Nephron progenitor cell (in vitro differentiated cells): ENCODE data around the gene CAMKK2.
A peak's percentile ranks its signal among the peaks of the same experiment; 100 is the strongest.
"Not testable (repeated sequence)": the region's sequence is repeated elsewhere in the genome, so short reads cannot be mapped to it uniquely, and the experiment has no call there.

Experiments
- DNase-seq: peaks from one replicate; pipeline ENCODE4 v3.0.0; 2021
- H3K27ac Mint-ChIP-seq: 2 replicates; pipeline ENCODE4 v1.8.0; 2021; ENCODE audit warnings: mild to moderate bottlenecking, moderate library complexity, mixed read lengths
- H3K27me3 Mint-ChIP-seq: 2 replicates; pipeline ENCODE4 v1.8.0; 2021; ENCODE audit warnings: mild to moderate bottlenecking, low read depth, mixed read lengths; ENCODE audit not compliant: poor library complexity
- H3K36me3 Mint-ChIP-seq: 2 replicates; pipeline ENCODE4 v1.8.0; 2021; ENCODE audit warnings: low read depth, mixed read lengths
- H3K4me1 Mint-ChIP-seq: 2 replicates; pipeline ENCODE4 v1.8.0; 2021; ENCODE audit warnings: mixed read lengths
- H3K4me3 Mint-ChIP-seq: 2 replicates; pipeline ENCODE4 v1.8.0; 2021; ENCODE audit warnings: mild to moderate bottlenecking, moderate library complexity, mixed read lengths
- H3K9me3 Mint-ChIP-seq: 2 replicates; pipeline ENCODE4 v1.8.0; 2021; ENCODE audit warnings: mild to moderate bottlenecking, moderate library complexity, mixed read lengths
- TF ChIP-seq, protein P1 (sequence below): fragments of 200-600 bp; sonication (generic); IDR thresholded peaks from 2 replicates; pipeline ENCODE4 v1.5.0; 2021; ENCODE audit warnings: antibody characterized with exemption

The CAMKK2 gene

DNA sequence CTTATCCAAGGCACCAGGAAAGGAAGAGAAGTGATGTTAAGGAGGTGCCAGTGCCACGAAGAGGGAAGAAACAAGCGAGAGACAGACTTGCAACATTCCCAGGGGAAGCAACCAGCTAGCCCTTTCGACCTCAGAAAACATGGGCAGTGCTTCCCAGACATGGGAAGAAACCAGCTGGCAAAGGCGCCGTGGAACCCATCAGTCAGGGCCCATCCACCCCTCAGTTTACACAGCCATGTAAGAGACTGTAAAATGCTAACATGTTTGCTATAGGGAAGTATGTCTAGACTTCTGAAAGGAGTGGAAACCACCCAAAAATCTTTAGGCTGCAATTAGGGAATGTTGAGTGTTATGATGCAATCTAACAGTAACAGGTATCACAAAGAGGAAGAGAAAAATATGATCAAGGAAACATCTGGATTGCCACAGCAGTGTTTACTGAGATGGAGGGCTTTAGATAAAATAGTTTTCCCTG lies 29.4 kb upstream of the CAMKK2 start:
- DNase-seq: no peak
- TF ChIP-seq, protein P1, sequence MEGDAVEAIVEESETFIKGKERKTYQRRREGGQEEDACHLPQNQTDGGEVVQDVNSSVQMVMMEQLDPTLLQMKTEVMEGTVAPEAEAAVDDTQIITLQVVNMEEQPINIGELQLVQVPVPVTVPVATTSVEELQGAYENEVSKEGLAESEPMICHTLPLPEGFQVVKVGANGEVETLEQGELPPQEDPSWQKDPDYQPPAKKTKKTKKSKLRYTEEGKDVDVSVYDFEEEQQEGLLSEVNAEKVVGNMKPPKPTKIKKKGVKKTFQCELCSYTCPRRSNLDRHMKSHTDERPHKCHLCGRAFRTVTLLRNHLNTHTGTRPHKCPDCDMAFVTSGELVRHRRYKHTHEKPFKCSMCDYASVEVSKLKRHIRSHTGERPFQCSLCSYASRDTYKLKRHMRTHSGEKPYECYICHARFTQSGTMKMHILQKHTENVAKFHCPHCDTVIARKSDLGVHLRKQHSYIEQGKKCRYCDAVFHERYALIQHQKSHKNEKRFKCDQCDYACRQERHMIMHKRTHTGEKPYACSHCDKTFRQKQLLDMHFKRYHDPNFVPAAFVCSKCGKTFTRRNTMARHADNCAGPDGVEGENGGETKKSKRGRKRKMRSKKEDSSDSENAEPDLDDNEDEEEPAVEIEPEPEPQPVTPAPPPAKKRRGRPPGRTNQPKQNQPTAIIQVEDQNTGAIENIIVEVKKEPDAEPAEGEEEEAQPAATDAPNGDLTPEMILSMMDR: no peak
- Mint-ChIP-seq H3K27me3 (no peaks in the 10 kb centered on the region), H3K4me3 (no peak overlapping the region), H3K27ac (peak overlapping the region; percentile 24), H3K4me1 (no peaks in the 10 kb centered on the region), H3K36me3 (peaks cover 59% of the 10 kb centered on the region), H3K9me3 (no peaks in the 10 kb centered on the region)

DNA sequence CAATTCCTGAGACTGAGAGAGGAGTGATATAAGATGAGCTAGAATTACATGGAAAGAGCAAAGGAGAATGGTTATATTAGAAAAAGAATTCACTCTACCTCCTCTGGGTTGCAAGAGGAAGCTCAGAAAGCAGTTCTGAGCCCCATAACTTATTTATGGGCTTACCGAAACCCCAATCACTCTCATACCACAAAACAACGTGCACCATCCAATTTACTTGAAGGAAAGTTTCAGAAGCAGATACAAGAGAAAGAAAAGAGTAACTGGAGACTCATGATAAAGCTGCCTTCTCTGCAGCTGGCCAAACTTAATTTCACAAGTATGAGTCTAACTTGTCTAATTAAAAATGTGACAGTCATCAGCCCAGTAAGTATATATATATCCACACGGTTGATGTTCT lies 27.4 kb upstream of the CAMKK2 start:
- no peaks in the 10 kb centered on the region for H3K4me1 Mint-ChIP-seq
- TF ChIP-seq, protein P1: no peak
- H3K27me3 Mint-ChIP-seq: no peaks in the 10 kb centered on the region
- H3K9me3 Mint-ChIP-seq: no peaks in the 10 kb centered on the region
- no peak for DNase-seq
- H3K4me3 Mint-ChIP-seq: no peak overlapping the region
- H3K36me3 Mint-ChIP-seq: peaks cover 56% of the 10 kb centered on the region
- H3K27ac Mint-ChIP-seq: no peak overlapping the region

DNA sequence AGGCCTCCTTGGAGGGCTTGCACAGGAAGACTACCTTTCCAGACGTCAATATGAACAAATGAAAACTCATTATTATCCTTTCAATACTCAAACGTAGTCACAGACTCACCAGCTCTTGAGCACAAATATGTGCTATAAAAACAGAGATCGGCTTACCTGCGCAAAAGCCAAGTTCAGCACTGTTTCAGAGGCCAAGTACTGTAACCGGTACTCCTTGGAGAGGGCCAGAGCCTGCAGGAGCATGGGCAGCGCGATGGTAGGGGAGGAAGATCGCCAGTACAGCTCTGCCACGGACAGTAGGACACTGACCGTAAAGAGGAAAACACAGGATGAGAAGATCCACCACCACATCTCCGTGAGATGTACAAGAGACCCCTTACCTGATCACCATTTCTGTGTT lies 21.6 kb upstream of the CAMKK2 start:
- no peak overlapping the region for H3K4me3 Mint-ChIP-seq
- TF ChIP-seq, protein P1: no peak
- no peak for DNase-seq
- H3K36me3 Mint-ChIP-seq: peaks cover 62% of the 10 kb centered on the region
- H3K27me3 Mint-ChIP-seq: no peaks in the 10 kb centered on the region
- no peaks in the 10 kb centered on the region for H3K4me1 Mint-ChIP-seq
- peak overlapping the region; percentile 87 for H3K27ac Mint-ChIP-seq
- H3K9me3 Mint-ChIP-seq: no peaks in the 10 kb centered on the region

DNA sequence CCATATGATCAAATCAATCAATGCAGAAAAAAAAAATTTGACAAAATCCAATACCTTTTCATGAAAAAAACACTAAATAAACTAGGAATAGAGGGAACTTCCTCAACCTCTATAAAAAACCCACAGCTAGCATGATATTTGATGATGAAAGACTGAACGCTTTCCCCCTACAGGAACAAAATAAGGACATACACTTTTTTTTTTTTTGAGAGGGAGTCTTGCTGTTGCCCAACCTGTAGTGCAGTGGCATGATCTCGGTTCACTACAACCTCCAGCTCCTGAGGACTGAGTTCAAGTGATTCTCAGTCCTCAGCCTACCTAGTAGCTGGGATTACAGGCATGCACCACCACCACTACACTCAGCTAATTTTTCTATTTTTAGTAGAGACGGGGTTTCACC lies 17.9 kb upstream of the CAMKK2 start:
- H3K4me1 Mint-ChIP-seq: no peaks in the 10 kb centered on the region
- peaks cover 76% of the 10 kb centered on the region for H3K36me3 Mint-ChIP-seq
- no peaks in the 10 kb centered on the region for H3K27me3 Mint-ChIP-seq
- no peak overlapping the region for H3K27ac Mint-ChIP-seq
- no peaks in the 10 kb centered on the region for H3K9me3 Mint-ChIP-seq
- no peak overlapping the region for H3K4me3 Mint-ChIP-seq
- TF ChIP-seq, protein P1: no peak
- DNase-seq: no peak

DNA sequence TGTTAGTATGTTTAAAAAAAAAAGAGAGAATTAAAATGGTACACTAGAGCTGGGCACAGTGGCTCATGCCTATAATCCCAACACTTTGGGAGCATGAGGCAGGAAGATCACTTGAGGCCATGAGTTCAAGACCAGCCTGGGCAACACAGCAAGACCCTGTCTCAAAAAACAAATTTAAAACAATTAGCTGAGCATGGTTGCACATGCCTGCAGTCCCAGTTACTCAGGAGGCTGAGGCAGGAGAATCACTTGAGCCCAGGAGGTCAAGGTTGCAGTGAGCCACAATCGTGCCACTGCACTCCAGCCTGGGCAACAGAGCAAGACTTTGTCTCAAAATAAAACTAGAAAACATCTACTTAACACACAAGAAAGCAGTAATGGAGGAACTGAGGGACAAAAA lies 13.7 kb upstream of the CAMKK2 start:
- H3K4me1 Mint-ChIP-seq, DNase-seq, H3K4me3 Mint-ChIP-seq, H3K27me3 Mint-ChIP-seq, H3K9me3 Mint-ChIP-seq: not testable (repeated sequence)
- Mint-ChIP-seq H3K36me3 (peaks cover 59% of the 10 kb centered on the region), H3K27ac (peak overlapping the region; percentile 29)

DNA sequence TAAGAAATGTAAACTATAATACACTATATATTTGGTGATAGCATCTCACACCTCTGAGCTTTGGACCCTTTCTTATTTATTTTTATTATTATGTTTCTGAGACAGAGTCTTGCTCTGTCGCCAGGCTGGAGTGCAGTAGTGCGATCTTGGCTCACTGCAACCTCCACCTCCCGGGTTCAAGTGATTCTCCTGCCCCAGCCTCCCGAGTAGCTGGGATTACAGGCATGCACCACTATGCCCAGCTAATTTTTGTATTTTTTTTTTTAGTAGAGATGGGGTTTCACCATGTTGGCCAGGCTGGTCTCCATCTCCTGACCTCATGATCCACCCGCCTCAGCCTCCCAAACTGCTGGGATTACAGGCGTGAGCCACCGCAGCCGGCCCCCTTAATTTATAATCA lies 10.9 kb upstream of the CAMKK2 start:
- H3K27ac Mint-ChIP-seq, H3K27me3 Mint-ChIP-seq, DNase-seq, H3K4me3 Mint-ChIP-seq, H3K4me1 Mint-ChIP-seq, H3K9me3 Mint-ChIP-seq: not testable (repeated sequence)
- H3K36me3 Mint-ChIP-seq: peaks cover 38% of the 10 kb centered on the region

DNA sequence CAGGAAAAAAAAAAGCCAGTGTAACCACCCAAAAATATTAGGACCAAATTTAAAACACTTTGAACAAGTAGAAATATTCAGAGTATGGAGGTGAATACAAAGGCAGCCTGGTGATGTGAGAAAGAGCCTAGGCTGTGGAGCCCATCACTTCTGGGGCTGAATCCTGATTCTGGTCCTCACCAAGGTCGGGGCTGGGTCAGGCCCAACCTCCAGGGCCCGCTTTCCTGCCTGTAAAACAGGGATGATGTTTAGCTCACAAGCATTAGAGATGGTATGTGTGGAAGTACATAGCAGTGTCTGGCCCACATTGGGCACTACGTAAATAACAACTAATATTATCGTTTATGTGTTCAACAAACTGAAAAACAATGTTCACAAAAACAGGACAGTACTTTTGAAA lies 7.8 kb upstream of the CAMKK2 start:
- Mint-ChIP-seq H3K27ac (no peak overlapping the region), H3K4me1 (peaks cover 8% of the 10 kb centered on the region), H3K36me3 (peaks cover 12% of the 10 kb centered on the region), H3K9me3 (no peaks in the 10 kb centered on the region), H3K4me3 (no peak overlapping the region), H3K27me3 (peaks cover 11% of the 10 kb centered on the region)
- TF ChIP-seq, protein P1: no peak
- no peak for DNase-seq
